Forelimb muscle (tissue), 1 donor: Measurements from ENCODE around the gene THOP1. TPM values are rescaled to one million over a fixed set of nuclear protein-coding genes. Genes with fewer than 3 reads are reported as not detected.

Source experiments
- DNase-seq: peaks from one replicate; pipeline ENCODE4 v3.0.0-alpha.2; 2013; ENCODE audit warnings: low read depth
- polyA plus RNA-seq: library from polyadenylated mRNA; unstranded; fragments of 120-200 nt; gene quantifications from one replicate; pipeline ENCODE4 v1.2.1, GENCODE V29; 2013; ENCODE audit not compliant: insufficient read length

THOP1 gene
- polyA plus RNA-seq, 1 donor = 44.7 TPM

- DNase-seq = no peak
Observed at GRCh38 chr19:2804156-2805004, 19.1 kb downstream of the THOP1 start.

- no peak for DNase-seq
Observed at GRCh38 chr19:2805261-2805900, 20.1 kb downstream of the THOP1 start.

- DNase-seq = no peak
Observed at GRCh38 chr19:2805991-2806649, 20.8 kb downstream of the THOP1 start.

- no peak for DNase-seq
Observed at GRCh38 chr19:2806736-2807378, 21.6 kb downstream of the THOP1 start.

GRCh38 chr19:2807379-2808128 is 22.3 kb downstream of the THOP1 start:
- no peak for DNase-seq

- DNase-seq = no peak
Observed at GRCh38 chr19:2808129-2808941, 23.0 kb downstream of the THOP1 start.

- no peak for DNase-seq
Observed at GRCh38 chr19:2809387-2810140, 24.3 kb downstream of the THOP1 start.

GRCh38 chr19:2810141-2811091 is 25.1 kb downstream of the THOP1 start:
- no peak for DNase-seq

GRCh38 chr19:2811221-2811722 is 26.0 kb downstream of the THOP1 start:
- DNase-seq = no peak

- DNase-seq = no peak
Observed at GRCh38 chr19:2811735-2812413, 26.6 kb downstream of the THOP1 start.

GRCh38 chr19:2812414-2813234 is 27.3 kb downstream of the THOP1 start:
- no peak for DNase-seq

GRCh38 chr19:2813235-2814160 is 28.2 kb downstream of the THOP1 start:
- no peak for DNase-seq

GRCh38 chr19:2814426-2814825 is 29.1 kb downstream of the THOP1 start:
- DNase-seq = no peak

GRCh38 chr19:2815191-2815614 is 29.9 kb downstream of the THOP1 start:
- DNase-seq = no peak

- DNase-seq = no peak
Observed at GRCh38 chr19:2815923-2816322, 30.6 kb downstream of the THOP1 start.

- no peak for DNase-seq
Observed at GRCh38 chr19:2816641-2817040, 31.3 kb downstream of the THOP1 start.
